ENCODE measurements around the gene PNPLA8.

- TF ChIP-seq CTCF (IDR thresholded peaks at IDR 0.05; ENCODE audit: extremely low read depth in 1 of 2, insufficient read depth in 1 of 2, low read depth in 1 of 2, low read length in 2 of 2) (no peak), MYC (IDR thresholded peaks at IDR 0.05; ENCODE audit: low read depth, low read length) (no peak), GATA2 (IDR thresholded peaks at IDR 0.05; ENCODE audit: insufficient read depth, insufficient read length, low read depth, low read length) (no peak), POLR2AphosphoS5 (IDR thresholded peaks at IDR 0.05; ENCODE audit: insufficient read depth, low read depth, low read length) (no peak), POLR2A (IDR thresholded peaks at IDR 0.05; ENCODE audit: low read depth, low read length) (no peak), MAX (IDR thresholded peaks at IDR 0.05; ENCODE audit: insufficient read depth, insufficient read length) (no peak), EZH2 (IDR thresholded peaks at IDR 0.05; ENCODE audit: borderline replicate concordance, low read depth, low read length, severe bottlenecking) (no peak)
Measured at GRCh38 chr7:108572480-108572879, 46.5 kb upstream of the PNPLA8 start.

All from endothelial cell of umbilical vein (primary cell).